H1 (cell line): ENCODE data around the gene CLEC16A. TPM values are rescaled to one million over a fixed set of nuclear protein-coding genes. Genes with fewer than 3 reads are reported as not detected.
A peak's percentile ranks its signal among the peaks of the same experiment; 100 is the strongest.

Source experiments
- CTCF ChIA-PET: fragments of 300-600 bp; sonication (Branson Sonifier 250); formaldehyde crosslinking; loops from one replicate; lab custom pipeline; 2021; ENCODE audit not compliant: partially characterized antibody; lab: Charles Lee
- POLR2A ChIA-PET: fragments of 300-600 bp; sonication (Branson Sonifier 250); formaldehyde crosslinking; loops from one replicate; lab custom pipeline; 2021; ENCODE audit warnings: inconsistent platforms; ENCODE audit not compliant: partially characterized antibody; lab: Charles Lee
- DNase-seq, 2 experiments: peaks; one replicate each; pipeline versions ENCODE4 v3.0.0 to v3.0.0-alpha.2; 2010 to 2022; ENCODE audit warnings: low spot score in 2 of 2, low read depth in 1 of 2, mixed read lengths in 1 of 2
- FAIRE-seq: peaks from 2 replicates; lab custom pipeline; 2011; peaks lifted over from hg19 to GRCh38; lab: Jason Lieb, UNC
- H2AFZ ChIP-seq: 2 replicates; pipeline ENCODE4 v1.8.1; 2012; ENCODE audit warnings: low read length, inconsistent platforms
- H2AK5ac ChIP-seq: 2 replicates; pipeline ENCODE4 v1.6.1; 2013; ENCODE audit warnings: low read depth, low read length
- H2BK120ac ChIP-seq: replicated peaks from 2 replicates; pipeline ENCODE3; 2013; ENCODE audit warnings: low read depth, low read length, inconsistent platforms
- H2BK12ac ChIP-seq: 2 replicates; pipeline ENCODE4 v1.6.1; 2013; ENCODE audit warnings: low read depth, low read length
- H2BK15ac ChIP-seq: 2 replicates; pipeline ENCODE4 v1.6.1; 2013; ENCODE audit warnings: low read length
- H2BK20ac ChIP-seq: 2 replicates; pipeline ENCODE4 v1.6.1; 2013; ENCODE audit warnings: low read length
- H2BK5ac ChIP-seq: 2 replicates; pipeline ENCODE4 v1.6.1; 2013; ENCODE audit warnings: low read depth, low read length
- H3K14ac ChIP-seq: 2 replicates; pipeline ENCODE4 v1.6.1; 2013; ENCODE audit warnings: inconsistent platforms; ENCODE audit not compliant: insufficient read length
- H3K18ac ChIP-seq: 2 replicates; pipeline ENCODE4 v1.6.1; 2013; ENCODE audit warnings: low read length; ENCODE audit errors: extremely low read depth
- H3K23ac ChIP-seq: 2 replicates; pipeline ENCODE4 v1.6.1; 2013; ENCODE audit warnings: inconsistent platforms; ENCODE audit not compliant: insufficient read length
- H3K23me2 ChIP-seq: 2 replicates; pipeline ENCODE4 v1.6.1; 2013; ENCODE audit warnings: low read depth, low read length
- H3K27ac ChIP-seq: 2 replicates; pipeline ENCODE4 v1.6.1; 2011; ENCODE audit warnings: low read depth, low read length, inconsistent platforms
- H3K27me3 ChIP-seq, 4 experiments: replicated peaks in 1 of 4; 1 replicate in 1 of 4; 2 replicates in 3 of 4; pipeline versions ENCODE4 v1.6.1 to v1.8.1; 2011 to 2013; ENCODE audit warnings: low read length in 3 of 4, mild to moderate bottlenecking in 3 of 4, inconsistent platforms in 2 of 4, mixed read lengths in 2 of 4, moderate library complexity in 1 of 4; ENCODE audit not compliant: control insufficient read depth in 3 of 4, insufficient read depth in 3 of 4; ENCODE audit errors: extremely low read depth in 1 of 4
- H3K36me3 ChIP-seq, 4 experiments: 2 replicates each; pipeline versions ENCODE4 v1.6.1 to v1.8.1; 2011 to 2013; ENCODE audit warnings: mild to moderate bottlenecking in 4 of 4, low read length in 3 of 4, moderate library complexity in 2 of 4, control low read depth in 1 of 4, inconsistent platforms in 1 of 4; ENCODE audit not compliant: insufficient read depth in 4 of 4, control insufficient read depth in 2 of 4
- H3K4ac ChIP-seq: replicated peaks from 2 replicates; pipeline ENCODE3; 2013; ENCODE audit warnings: low read length, low read depth, mixed read lengths, inconsistent platforms; ENCODE audit not compliant: insufficient read length
- H3K4me1 ChIP-seq, 4 experiments: replicated peaks in 1 of 4; 1 replicate in 1 of 4; 2 replicates in 3 of 4; pipeline versions ENCODE4 v1.6.1 to v1.8.1; 2011 to 2013; ENCODE audit warnings: low read length in 3 of 4, inconsistent platforms in 2 of 4, mixed read lengths in 1 of 4; ENCODE audit not compliant: insufficient read depth in 4 of 4, control insufficient read depth in 3 of 4
- H3K4me2 ChIP-seq, 2 experiments: 2 replicates each; pipeline versions ENCODE4 v1.6.1 to v1.8.1; 2011 to 2013; ENCODE audit warnings: low read depth in 2 of 2, low read length in 2 of 2, control low read depth in 1 of 2, inconsistent platforms in 1 of 2, mild to moderate bottlenecking in 1 of 2; ENCODE audit not compliant: insufficient read depth in 1 of 2
- H3K4me3 ChIP-seq, 4 experiments: fragments of 200-600, 300-600 bp in 1 of 4; sonication (generic), shearing (Covaris generic), sonication (Bioruptor Twin) in 1 of 4; 2 replicates each; pipeline versions ENCODE4 v1.5.1 to v1.8.1; 2011 to 2016; ENCODE audit warnings: low read length in 4 of 4, low read depth in 3 of 4, control low read depth in 2 of 4, inconsistent platforms in 2 of 4, mild to moderate bottlenecking in 2 of 4, mixed read lengths in 1 of 4, moderate library complexity in 1 of 4; ENCODE audit not compliant: insufficient read depth in 2 of 4; ENCODE audit errors: extremely low read depth in 1 of 4
- H3K56ac ChIP-seq: replicated peaks from 2 replicates; pipeline ENCODE3; 2013; ENCODE audit warnings: low read depth, mild to moderate bottlenecking, mixed read lengths, low read length, inconsistent platforms; ENCODE audit not compliant: insufficient read length
- H3K79me1 ChIP-seq: 2 replicates; pipeline ENCODE4 v1.6.1; 2013; ENCODE audit warnings: low read depth, low read length, control low read depth
- H3K79me2 ChIP-seq, 2 experiments: 2 replicates each; pipeline versions ENCODE4 v1.6.1 to v1.8.1; 2012 to 2013; ENCODE audit warnings: low read length in 2 of 2, mild to moderate bottlenecking in 2 of 2, inconsistent platforms in 1 of 2; ENCODE audit not compliant: insufficient read depth in 2 of 2, control insufficient read depth in 1 of 2
- H3K9ac ChIP-seq, 4 experiments: replicated peaks in 1 of 4; 1 replicate in 1 of 4; 2 replicates in 3 of 4; pipeline versions ENCODE4 v1.6.1 to v1.8.1; 2011 to 2013; ENCODE audit warnings: low read depth in 3 of 4, low read length in 3 of 4, control low read depth in 2 of 4, mild to moderate bottlenecking in 2 of 4, moderate library complexity in 2 of 4, inconsistent platforms in 1 of 4; ENCODE audit errors: extremely low read depth in 1 of 4
- H3K9me3 ChIP-seq, 2 experiments: 2 replicates each; pipeline versions ENCODE4 v1.6.1 to v1.8.1; 2012 to 2013; ENCODE audit warnings: mild to moderate bottlenecking in 2 of 2, moderate library complexity in 2 of 2, control low read depth in 1 of 2, inconsistent platforms in 1 of 2, low read depth in 1 of 2, low read length in 1 of 2, mixed read lengths in 1 of 2; ENCODE audit not compliant: insufficient read depth in 2 of 2
- H4K20me1 ChIP-seq, 2 experiments: replicated peaks in 1 of 2; 2 replicates each; pipeline versions ENCODE3 to v1.8.1; 2011 to 2013; ENCODE audit warnings: inconsistent platforms in 2 of 2, low read length in 2 of 2, mild to moderate bottlenecking in 1 of 2; ENCODE audit not compliant: insufficient read depth in 2 of 2, control insufficient read depth in 1 of 2
- H4K5ac ChIP-seq: 2 replicates; pipeline ENCODE4 v1.6.1; 2013; ENCODE audit warnings: low read length, low read depth, mixed read lengths, inconsistent platforms; ENCODE audit not compliant: insufficient read length
- H4K8ac ChIP-seq: 2 replicates; pipeline ENCODE4 v1.8.0; 2013; ENCODE audit warnings: mild to moderate bottlenecking, moderate library complexity, low read length, inconsistent platforms; ENCODE audit not compliant: insufficient read depth; ENCODE audit errors: extremely low read depth
- H4K91ac ChIP-seq: replicated peaks from 2 replicates; pipeline ENCODE3; 2013; ENCODE audit warnings: low read length, mixed read lengths, inconsistent platforms; ENCODE audit not compliant: insufficient read length
- CHD1 ChIP-seq: IDR thresholded peaks from 2 replicates; pipeline ENCODE4 v1.6.1; 2012; ENCODE audit warnings: low read depth, low read length, improper control_type of control experiment
- GABPA ChIP-seq: IDR thresholded peaks from 2 replicates; pipeline ENCODE4 v1.6.1; 2011; ENCODE audit warnings: mild to moderate bottlenecking, low read length, moderate library complexity, borderline replicate concordance; ENCODE audit not compliant: insufficient read depth
- GTF2F1 ChIP-seq: IDR thresholded peaks from 2 replicates; pipeline ENCODE4 v1.6.1; 2012; ENCODE audit warnings: low read depth, low read length, improper control_type of control experiment, borderline replicate concordance
- KDM5A ChIP-seq: fragments of 200-600 bp; IDR thresholded peaks from 2 replicates; pipeline ENCODE4 v1.7.1; 2012; ENCODE audit warnings: mild to moderate bottlenecking, low read length, inconsistent platforms, mixed read lengths
- RXRA ChIP-seq: IDR thresholded peaks from 2 replicates; pipeline ENCODE4 v1.6.1; 2011; ENCODE audit warnings: low read depth, mild to moderate bottlenecking, low read length, moderate library complexity; ENCODE audit not compliant: insufficient read depth
- SAP30 ChIP-seq: fragments of 300-600 bp; sonication (generic); IDR thresholded peaks from 2 replicates; pipeline ENCODE4 v1.7.1; 2012; ENCODE audit warnings: low read length, moderate library complexity, mild to moderate bottlenecking, inconsistent platforms; ENCODE audit not compliant: insufficient read depth, insufficient replicate concordance
- SP2 ChIP-seq: IDR thresholded peaks from 2 replicates; pipeline ENCODE4 v1.6.1; 2012; ENCODE audit warnings: mild to moderate bottlenecking, low read length, inconsistent platforms
- SRF ChIP-seq: IDR thresholded peaks from 2 replicates; pipeline ENCODE4 v1.6.1; 2011; ENCODE audit warnings: mild to moderate bottlenecking, low read depth, low read length, moderate library complexity
- TAF1 ChIP-seq: IDR thresholded peaks from 2 replicates; pipeline ENCODE4 v1.6.1; 2011; ENCODE audit warnings: mild to moderate bottlenecking, low read depth, low read length
- ZNF274 ChIP-seq: IDR thresholded peaks from 2 replicates; pipeline ENCODE4 v1.7.0; 2012; ENCODE audit warnings: low read length, borderline replicate concordance; ENCODE audit errors: extremely low read depth
- WGBS, 2 experiments: shearing (Covaris generic) in 1 of 2; methylation state at CpG; one replicate each; pipeline versions ENCODE4 v1.1.6 to v1.1.7; 2013 to 2015; ENCODE audit warnings: low lambda C conversion rate in 2 of 2, mixed read lengths in 2 of 2, inconsistent platforms in 1 of 2, low coverage in 1 of 2, missing lambda C conversion rate in 1 of 2; ENCODE audit not compliant: insufficient replicate concordance in 2 of 2, insufficient coverage in 1 of 2, insufficient read length in 1 of 2; ENCODE audit errors: extremely low coverage in 1 of 2, missing lambda C conversion rate in 1 of 2; 5-methylcytosine and 5-hydroxymethylcytosine counted together
- polyA plus RNA-seq, 7 experiments: library from polyadenylated mRNA; depleted of rRNA in 3 of 7; stranded (reverse) in 5 of 7; unstranded in 2 of 7; fragments of >200 nt in 5 of 7; fragments of 200-250 nt in 2 of 7; gene quantifications; 1 replicate in 5 of 7; 2 replicates in 1 of 7; 4 replicates in 1 of 7; pipeline versions ENCODE4 v1.2.1 to v1.2.3, GENCODE V29; 2011 to 2013; ENCODE audit warnings: missing spikeins in 2 of 7, mixed read lengths in 2 of 7
- total RNA-seq: library from RNA; stranded (reverse); fragmentation: NEBNext Ultra II Directional; extraction: Animal tissue kit (Norgen Biotek cat#: 25700); gene quantifications from 2 replicates; pipeline ENCODE4 v1.2.1, GENCODE V29; 2021
- TF ChIP-seq, protein P1 (sequence below): IDR thresholded peaks from 2 replicates; pipeline ENCODE4 v1.6.1; 2012; ENCODE audit warnings: inconsistent platforms

Gene CLEC16A
- total and polyA plus RNA-seq, 2 of the 8 experiments (the other 6 are each of a cell fraction or from before 2014, with no cell fraction given) = 7.6 to 19.3 TPM

DNA sequence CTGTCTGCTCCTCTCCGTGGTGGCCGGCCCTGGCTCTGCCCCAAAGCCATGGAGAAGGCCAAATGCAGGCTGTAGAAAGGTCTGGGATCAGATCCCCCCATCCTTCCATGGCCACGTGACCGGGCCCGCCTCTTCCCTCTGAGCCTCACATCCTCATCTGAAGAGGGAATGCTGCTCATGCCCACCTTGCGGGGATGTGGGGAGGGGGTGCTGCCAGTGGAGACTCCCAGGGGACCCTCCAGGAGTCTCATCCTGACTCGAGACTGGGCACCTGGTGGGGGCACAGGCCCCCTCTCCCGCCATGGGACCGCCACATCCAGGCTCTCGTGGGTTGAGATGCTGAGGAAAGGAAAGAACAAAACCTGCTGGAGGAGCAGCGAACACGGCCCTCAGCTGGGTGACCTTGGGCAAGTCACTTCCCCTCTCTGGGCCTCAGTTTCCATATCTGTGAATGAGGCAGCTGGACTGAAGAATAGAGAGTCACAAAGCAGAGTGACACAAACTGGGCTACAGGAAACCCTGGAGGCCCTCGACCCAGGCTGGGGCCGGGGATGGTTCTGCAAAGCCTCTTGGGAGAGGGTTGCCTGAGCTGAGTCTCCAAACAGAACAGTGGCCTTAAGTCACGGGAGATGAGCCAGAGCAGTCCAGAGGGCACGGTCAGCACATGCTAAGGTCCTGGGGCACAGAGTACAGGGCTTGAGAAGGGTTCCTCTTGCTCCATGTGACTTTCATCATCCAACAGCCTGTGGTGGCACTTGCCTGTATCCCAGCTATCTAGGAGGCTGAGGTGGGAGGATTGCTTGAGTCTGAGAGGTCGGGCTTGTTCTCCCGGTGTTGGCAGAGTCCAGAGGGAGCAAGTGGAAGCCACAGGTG, 281.5 kb downstream of the CLEC16A start:
- ChIA-PET POLR2A (interaction anchor here (1.0 to 1.7 kb wide), 3 partner anchors 26 to 74 kb away, joined by 3 to 6 read pairs (median 4); no protein-coding TSS in a partner anchor), CTCF (interaction anchor here (2.0 kb wide), 1 partner anchor 30 kb away, joined by 6 read pairs; the partner anchor contains the start of gene SOCS1)
- Histone ChIP-seq H3K56ac (no peak overlapping the region), H3K79me1 (no peaks in the 10 kb centered on the region), H3K9ac (no peak overlapping the region; a peak in 1 of 7 replicates), H2AFZ (no peak overlapping the region), H4K8ac (no peak overlapping the region), H4K20me1 (no peaks in the 10 kb centered on the region), H3K27ac (no peak overlapping the region), H2BK20ac (no peak overlapping the region), H3K4ac (no peak overlapping the region), H4K91ac (no peak overlapping the region), H4K5ac (no peak overlapping the region), H3K18ac (no peak overlapping the region), H2AK5ac (no peak overlapping the region; the same call in 1 of the 2 replicates), H3K4me3 (no peak overlapping the region), H3K36me3 (no peaks in the 10 kb centered on the region), H2BK5ac (no peak overlapping the region), H3K27me3 (no peaks in the 10 kb centered on the region), H3K79me2 (no peaks in the 10 kb centered on the region), H2BK120ac (no peak overlapping the region), H3K23ac (no peak overlapping the region), H3K23me2 (no peaks in the 10 kb centered on the region), H2BK15ac (0 out of 2 replicates have a peak overlapping the region, but pooled peaks have one; percentile 46), H3K4me1 (no peaks in the 10 kb centered on the region; a peak in 2 of 7 replicates), H3K14ac (no peak overlapping the region), H2BK12ac (no peak overlapping the region), H3K9me3 (no peaks in the 10 kb centered on the region), H3K4me2 (no peak overlapping the region)
- no peak for FAIRE-seq
- WGBS, 2 experiments = 81% methylated on average over 17 of the region's 18 CpGs; no CpG with 5 or more reads in 1 of the 2 experiments
- no peak for DNase-seq
- TF ChIP-seq, protein P1, sequence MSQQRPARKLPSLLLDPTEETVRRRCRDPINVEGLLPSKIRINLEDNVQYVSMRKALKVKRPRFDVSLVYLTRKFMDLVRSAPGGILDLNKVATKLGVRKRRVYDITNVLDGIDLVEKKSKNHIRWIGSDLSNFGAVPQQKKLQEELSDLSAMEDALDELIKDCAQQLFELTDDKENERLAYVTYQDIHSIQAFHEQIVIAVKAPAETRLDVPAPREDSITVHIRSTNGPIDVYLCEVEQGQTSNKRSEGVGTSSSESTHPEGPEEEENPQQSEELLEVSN = no peak
- no peak for TF ChIP-seq KDM5A
- no peak for TF ChIP-seq SAP30
- no peak for TF ChIP-seq GTF2F1
- TF ChIP-seq GABPA = no peak
- TF ChIP-seq SP2 = no peak
- TF ChIP-seq TAF1 = no peak
- no peak for TF ChIP-seq CHD1
- TF ChIP-seq ZNF274 = no peak
- no peak for TF ChIP-seq RXRA
- TF ChIP-seq SRF = no peak
